Activated CD8-positive, alpha-beta memory T cell treated with anti-CD3 and anti-CD28 coated beads, Interleukin-2, amount 10 ng/mL, durations not matched to agents 7 days and 5 days (primary cell): ENCODE measurements around the gene ADAP1. TPM values are rescaled to one million over a fixed set of nuclear protein-coding genes. Genes with fewer than 3 reads are reported as not detected.
"Not testable (repeated sequence)": the region's sequence is repeated elsewhere in the genome, so short reads cannot be mapped to it uniquely, and the experiment has no call there.

Experiments
- ATAC-seq: fragments of 150-1000 bp; cut with Tn5 transposase; one replicate; pipeline ENCODE4 v1.10.0; 2021; ENCODE audit warnings: moderate library complexity
- CTCF ChIA-PET: fragments of 350-600 bp; sonication (Branson Sonifier 250); formaldehyde crosslinking; loops from one replicate; lab custom pipeline; 2021; ENCODE audit warnings: antibody characterized with exemption; lab: Charles Lee
- DNase-seq: peaks from one replicate; pipeline ENCODE4 v3.0.0-alpha.2; 2020
- H3K27ac Mint-ChIP-seq: one replicate; pipeline ENCODE4 v1.8.0; 2021; ENCODE audit warnings: mild to moderate bottlenecking, mixed read lengths
- H3K27me3 Mint-ChIP-seq: one replicate; pipeline ENCODE4 v1.8.0; 2021; ENCODE audit warnings: mixed read lengths
- H3K36me3 Mint-ChIP-seq: one replicate; pipeline ENCODE4 v1.8.0; 2021; ENCODE audit warnings: mild to moderate bottlenecking, mixed read lengths
- H3K4me1 Mint-ChIP-seq: one replicate; pipeline ENCODE4 v1.8.0; 2021; ENCODE audit warnings: mixed read lengths
- H3K4me3 Mint-ChIP-seq: one replicate; pipeline ENCODE4 v1.8.0; 2021; ENCODE audit warnings: mild to moderate bottlenecking, moderate library complexity, mixed read lengths
- H3K9me3 Mint-ChIP-seq: one replicate; pipeline ENCODE4 v1.8.0; 2022; ENCODE audit warnings: low read depth, mixed read lengths
- total RNA-seq, 2 experiments: library from RNA; stranded (reverse); gene quantifications; one replicate each; pipeline ENCODE4 v1.2.3, GENCODE V29; 2021

ADAP1 gene
- total RNA-seq, 2 experiments from 2014 or later, result 12.4 to 30.8 TPM

DNA sequence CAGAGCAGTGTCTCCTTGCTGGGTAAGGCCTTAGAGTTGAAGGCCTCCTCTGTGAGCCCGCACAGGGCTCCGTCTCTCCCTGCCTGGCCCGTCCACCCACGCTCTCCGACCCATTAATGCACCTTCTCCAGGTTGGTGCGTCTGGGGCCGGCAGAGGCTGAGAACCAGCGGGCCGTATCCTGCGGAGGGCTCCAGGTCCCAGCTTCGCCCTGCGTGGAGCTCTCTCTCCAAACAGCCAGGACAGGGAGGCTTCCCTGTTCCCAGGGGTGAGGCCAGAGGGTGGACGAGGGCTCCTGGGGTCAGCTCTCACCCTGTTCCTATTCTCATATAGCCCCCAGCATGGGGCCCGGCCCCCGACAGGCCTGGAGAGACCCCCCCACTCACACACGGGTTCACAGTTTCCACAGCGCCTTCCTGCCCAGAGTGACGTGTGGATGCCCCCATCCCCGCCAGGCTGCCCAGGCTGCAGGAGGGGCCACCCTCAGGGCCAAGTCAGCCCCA, 43.5 kb downstream of the ADAP1 start:
- no peak overlapping the region for H3K4me3 Mint-ChIP-seq
- DNase-seq, result no peak
- no peaks in the 10 kb centered on the region for H3K9me3 Mint-ChIP-seq
- CTCF ChIA-PET, result interaction anchor here (1.2 to 1.4 kb wide), 4 partner anchors 43 to 82 kb away, joined by 3 to 4 read pairs (median 4); no protein-coding TSS in a partner anchor
- no peak overlapping the region for H3K27ac Mint-ChIP-seq
- no peaks in the 10 kb centered on the region for H3K4me1 Mint-ChIP-seq
- no peaks in the 10 kb centered on the region for H3K36me3 Mint-ChIP-seq
- ATAC-seq, result no peak
- H3K27me3 Mint-ChIP-seq, result peaks cover 6% of the 10 kb centered on the region

DNA sequence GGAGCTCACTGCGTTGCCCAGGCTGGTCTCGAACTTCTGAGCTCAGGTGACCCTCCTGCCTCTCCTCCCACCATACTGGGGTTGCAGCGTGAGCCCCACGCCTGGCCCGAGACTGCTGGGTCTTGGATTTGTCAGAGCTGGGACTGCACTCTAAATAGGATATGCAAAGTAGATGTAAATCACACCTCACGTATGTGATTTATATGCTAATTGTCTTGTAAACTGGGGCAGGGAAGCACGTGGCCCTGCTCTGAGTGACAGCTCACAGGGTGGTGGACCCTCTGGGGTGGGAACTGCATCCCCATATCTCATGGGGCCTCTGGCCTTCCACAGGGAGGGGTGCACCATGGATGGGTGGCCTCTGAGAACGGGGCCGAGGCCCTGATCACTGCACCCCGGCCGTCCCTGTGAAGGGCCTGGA, 44.0 kb downstream of the ADAP1 start:
- H3K27ac Mint-ChIP-seq, result no peak overlapping the region
- CTCF ChIA-PET, result interaction anchor here (0.8 to 1.6 kb wide), 5 partner anchors 13 to 82 kb away, joined by 3 to 7 read pairs (median 3); no protein-coding TSS in a partner anchor
- H3K9me3 Mint-ChIP-seq, result no peaks in the 10 kb centered on the region
- ATAC-seq, result no peak
- no peak overlapping the region for H3K4me3 Mint-ChIP-seq
- no peaks in the 10 kb centered on the region for H3K4me1 Mint-ChIP-seq
- H3K27me3 Mint-ChIP-seq, result peaks cover 6% of the 10 kb centered on the region
- H3K36me3 Mint-ChIP-seq, result no peaks in the 10 kb centered on the region
- DNase-seq, result no peak

DNA sequence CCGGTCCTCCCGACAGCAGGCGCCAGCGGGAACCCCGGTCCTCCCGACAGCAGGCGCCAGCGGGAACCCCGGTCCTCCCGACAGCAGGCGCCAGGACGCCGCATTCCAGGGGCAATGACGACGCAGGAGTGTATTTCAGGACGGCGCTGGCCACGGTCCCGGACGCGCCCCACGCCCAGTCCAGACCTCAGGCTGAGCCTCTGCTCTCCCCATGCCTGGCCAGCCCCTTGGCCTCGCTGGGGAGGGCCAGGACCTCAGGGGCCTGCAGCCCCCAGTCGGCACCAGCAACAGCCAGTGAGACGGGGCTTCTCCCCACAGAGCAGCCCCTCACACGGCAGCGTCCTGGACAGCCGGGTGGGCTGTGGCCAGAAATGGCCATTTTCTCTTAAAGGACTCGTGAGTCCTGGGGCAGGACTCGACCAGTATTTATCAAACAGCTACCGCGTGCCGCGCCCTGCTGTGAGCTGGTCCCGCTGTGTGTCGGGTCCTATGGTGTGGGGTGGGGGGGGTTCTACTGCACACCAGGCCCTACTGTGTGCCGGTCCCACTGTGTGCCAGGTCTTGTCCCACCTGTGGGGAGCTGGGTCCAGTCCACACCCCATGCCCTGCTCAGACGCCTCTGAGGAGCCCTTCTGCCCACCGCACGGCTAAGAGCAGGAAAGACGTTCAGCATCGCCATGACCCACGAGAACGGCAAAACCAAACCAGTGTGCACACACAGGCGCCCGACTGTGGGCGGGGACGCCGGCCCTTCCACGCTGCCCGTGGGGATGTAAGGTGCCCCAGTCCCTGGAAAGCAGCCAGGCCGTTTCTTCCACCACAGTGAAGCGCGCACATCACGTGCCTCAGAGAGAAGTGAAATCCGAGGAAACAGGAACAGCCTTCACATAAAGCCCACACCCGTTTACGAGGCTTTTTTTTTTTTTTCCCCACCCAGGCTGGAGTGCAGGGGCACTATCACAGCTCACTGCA, 44.8 kb downstream of the ADAP1 start:
- peaks cover 6% of the 10 kb centered on the region for H3K27me3 Mint-ChIP-seq
- DNase-seq (no peak), ATAC-seq (no peak)
- no peaks in the 10 kb centered on the region for H3K36me3 Mint-ChIP-seq
- CTCF ChIA-PET, result interaction anchor here (0.8 to 2.4 kb wide), 7 partner anchors 13 to 83 kb away, joined by 3 to 7 read pairs (median 4); no protein-coding TSS in a partner anchor
- no peak overlapping the region for H3K4me3 Mint-ChIP-seq
- no peak overlapping the region for H3K27ac Mint-ChIP-seq
- no peaks in the 10 kb centered on the region for H3K4me1 Mint-ChIP-seq
- H3K9me3 Mint-ChIP-seq, result no peaks in the 10 kb centered on the region

DNA sequence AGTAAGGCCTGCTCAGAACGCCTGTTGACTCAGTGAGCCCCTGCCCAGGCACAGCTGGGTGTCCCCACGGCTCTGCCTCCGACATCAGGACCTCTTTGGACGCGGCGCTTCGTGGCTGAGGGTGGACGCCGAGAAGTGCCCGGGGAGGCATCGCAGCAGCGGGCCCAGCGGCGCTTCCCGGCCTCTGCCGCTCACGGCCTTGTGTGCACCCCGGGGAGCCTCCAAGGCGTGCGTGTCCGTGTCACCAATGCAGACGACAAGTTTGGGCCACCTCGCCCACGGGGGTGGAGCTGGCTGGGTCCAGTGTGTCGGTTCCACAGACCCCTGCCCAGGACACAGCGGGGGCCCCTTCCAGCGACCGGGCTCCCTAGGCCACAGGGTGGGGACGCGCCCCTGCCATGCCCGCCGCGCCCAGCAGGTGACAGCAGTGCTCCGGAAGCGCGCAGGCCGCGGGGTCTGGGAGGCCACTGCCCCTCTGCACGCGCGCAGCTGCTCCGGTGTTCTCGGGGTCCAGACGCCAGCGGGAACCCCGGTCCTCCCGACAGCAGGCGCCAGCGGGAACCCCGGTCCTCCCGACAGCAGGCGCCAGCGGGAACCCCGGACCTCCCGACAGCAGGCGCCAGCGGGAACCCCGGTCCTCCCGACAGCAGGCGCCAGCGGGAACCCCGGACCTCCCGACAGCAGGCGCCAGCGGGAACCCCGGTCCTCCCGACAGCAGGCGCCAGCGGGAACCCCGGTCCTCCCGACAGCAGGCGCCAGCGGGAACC, 45.7 kb downstream of the ADAP1 start:
- not testable (repeated sequence) for H3K4me3 Mint-ChIP-seq, H3K27ac Mint-ChIP-seq, H3K36me3 Mint-ChIP-seq, H3K4me1 Mint-ChIP-seq, H3K27me3 Mint-ChIP-seq, H3K9me3 Mint-ChIP-seq
- DNase-seq (peak; percentile 61), ATAC-seq (peak; percentile 74)
- CTCF ChIA-PET, result interaction anchor here (0.9 to 2.4 kb wide), 7 partner anchors 14 to 84 kb away, joined by 3 to 7 read pairs (median 5); no protein-coding TSS in a partner anchor

DNA sequence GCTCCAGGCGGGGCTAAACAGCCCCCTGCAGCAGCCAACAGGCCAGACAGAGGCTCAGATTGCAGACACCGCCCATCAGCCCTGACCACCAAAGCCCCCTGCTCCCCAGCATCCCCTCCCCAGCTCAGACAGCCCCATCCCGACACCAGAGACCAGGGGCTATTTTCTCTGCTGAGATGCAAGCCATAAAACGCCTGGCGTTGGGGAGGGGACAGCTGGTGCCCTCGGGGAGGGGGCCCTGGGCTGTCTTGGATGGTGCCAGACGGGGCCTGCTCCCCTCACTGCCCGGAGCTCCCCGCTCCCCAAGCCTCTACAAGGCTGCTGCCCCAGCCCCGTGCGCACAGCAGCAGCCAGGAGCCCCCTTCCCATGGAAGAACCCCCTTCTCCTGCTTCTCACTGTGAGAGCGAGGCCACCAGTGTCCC, 46.3 kb downstream of the ADAP1 start:
- no peaks in the 10 kb centered on the region for H3K4me1 Mint-ChIP-seq
- H3K27me3 Mint-ChIP-seq, result peaks cover 6% of the 10 kb centered on the region
- ATAC-seq, result peak; percentile 4
- no peaks in the 10 kb centered on the region for H3K9me3 Mint-ChIP-seq
- CTCF ChIA-PET, result interaction anchor here (0.6 to 2.4 kb wide), 9 partner anchors 15 to 85 kb away, joined by 3 to 5 read pairs (median 4); no protein-coding TSS in a partner anchor
- no peaks in the 10 kb centered on the region for H3K36me3 Mint-ChIP-seq
- H3K4me3 Mint-ChIP-seq, result no peak overlapping the region
- no peak for DNase-seq
- H3K27ac Mint-ChIP-seq, result no peak overlapping the region

DNA sequence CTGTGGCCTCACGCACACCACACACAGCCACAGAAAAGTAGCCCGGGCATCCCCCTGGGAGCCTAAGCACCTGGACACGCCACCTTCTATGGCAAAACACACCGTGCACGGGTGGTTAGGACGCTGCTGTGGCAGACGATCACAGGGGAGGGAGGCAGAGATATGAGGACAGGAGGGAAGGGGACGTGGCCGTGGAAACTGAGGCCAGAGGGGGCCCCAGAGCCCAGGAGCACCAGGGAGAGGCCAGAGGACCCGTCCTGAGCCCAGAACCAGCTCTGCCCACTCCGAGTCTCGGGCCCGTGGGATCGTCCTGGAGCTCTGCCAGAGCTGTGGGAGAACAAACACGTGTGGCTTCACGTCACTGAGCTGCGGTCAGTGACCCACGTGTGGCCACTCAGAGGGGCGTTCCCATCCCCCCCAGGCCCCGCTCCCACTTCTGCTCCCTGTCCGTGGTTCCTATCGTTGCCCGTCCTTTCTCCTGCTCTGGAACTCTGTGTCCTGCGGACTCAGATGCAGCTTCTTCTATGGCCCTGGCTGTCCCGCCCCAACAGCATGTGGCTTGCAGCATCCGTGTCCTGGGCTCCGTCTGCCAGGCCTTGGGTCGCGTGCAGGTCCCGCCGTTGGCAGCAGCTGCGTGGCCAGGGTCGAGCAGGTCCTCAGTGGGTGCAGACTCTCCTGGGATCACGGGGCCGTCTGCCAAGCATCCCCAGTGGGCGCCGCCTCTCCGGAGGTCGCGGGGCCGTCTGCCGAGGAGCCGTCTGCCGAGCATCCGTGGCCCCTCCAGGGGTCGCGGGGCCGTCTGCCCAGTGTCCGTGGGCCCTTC, 47.1 kb downstream of the ADAP1 start:
- peaks cover 6% of the 10 kb centered on the region for H3K27me3 Mint-ChIP-seq
- peak; percentile 55 for DNase-seq
- no peak overlapping the region for H3K27ac Mint-ChIP-seq
- H3K9me3 Mint-ChIP-seq, result no peaks in the 10 kb centered on the region
- H3K36me3 Mint-ChIP-seq, result no peaks in the 10 kb centered on the region
- ATAC-seq, result peak; percentile 24
- H3K4me1 Mint-ChIP-seq, result no peaks in the 10 kb centered on the region
- H3K4me3 Mint-ChIP-seq, result no peak overlapping the region
- CTCF ChIA-PET, result interaction anchor here (0.6 to 2.4 kb wide), 10 partner anchors 16 to 86 kb away, joined by 3 to 5 read pairs (median 3); no protein-coding TSS in a partner anchor

DNA sequence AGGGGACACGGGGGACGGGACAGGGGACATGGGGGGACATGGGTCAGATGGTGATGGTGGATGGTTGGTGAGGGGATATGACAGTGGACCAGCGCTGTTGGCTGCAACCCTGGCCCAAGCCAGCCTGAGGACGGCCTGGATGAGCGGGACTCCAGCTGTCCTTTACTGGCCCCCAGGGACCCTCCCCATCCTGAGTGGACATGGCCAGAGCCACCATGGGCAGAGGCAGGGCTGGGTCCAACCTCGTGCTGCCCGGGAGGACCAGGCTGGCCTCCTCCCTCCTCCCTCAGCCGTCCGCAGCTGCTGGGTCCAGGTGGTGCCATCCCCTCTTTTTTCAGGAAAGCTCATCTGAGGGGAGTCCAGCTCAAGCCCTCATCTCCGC, 47.7 kb downstream of the ADAP1 start:
- H3K27me3 Mint-ChIP-seq, result peaks cover 6% of the 10 kb centered on the region
- DNase-seq (no peak), ATAC-seq (peak; percentile 24)
- no peaks in the 10 kb centered on the region for H3K36me3 Mint-ChIP-seq
- no peaks in the 10 kb centered on the region for H3K9me3 Mint-ChIP-seq
- CTCF ChIA-PET, result interaction anchor here (0.8 to 1.5 kb wide), 6 partner anchors 16 to 86 kb away, joined by 3 to 5 read pairs (median 3); no protein-coding TSS in a partner anchor
- H3K4me3 Mint-ChIP-seq, result no peak overlapping the region
- H3K4me1 Mint-ChIP-seq, result no peaks in the 10 kb centered on the region
- no peak overlapping the region for H3K27ac Mint-ChIP-seq

DNA sequence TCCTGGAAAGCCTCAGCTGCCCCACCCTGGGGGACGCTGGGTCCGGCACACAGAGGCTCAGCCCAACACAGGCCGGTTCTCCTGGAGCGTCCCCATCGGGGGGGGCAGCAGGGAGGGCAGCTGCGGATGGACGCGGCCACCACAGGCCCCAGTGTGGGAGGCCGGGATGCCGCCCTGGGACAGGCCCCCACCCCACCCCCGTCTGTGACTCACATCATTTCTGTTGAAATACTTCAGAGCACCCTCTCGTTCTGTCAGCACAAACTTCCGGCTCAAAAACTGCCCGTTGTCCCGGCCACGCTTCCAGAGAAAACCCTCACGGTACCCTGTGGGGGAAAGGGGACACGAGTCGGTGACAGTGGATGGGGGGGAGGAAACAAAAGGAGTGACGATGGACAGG, 49.6 kb downstream of the ADAP1 start:
- CTCF ChIA-PET, result no interaction called here
- Mint-ChIP-seq H3K9me3 (no peaks in the 10 kb centered on the region), H3K27ac (no peak overlapping the region), H3K27me3 (peaks cover 2% of the 10 kb centered on the region), H3K4me3 (no peak overlapping the region), H3K4me1 (no peaks in the 10 kb centered on the region), H3K36me3 (no peaks in the 10 kb centered on the region)
- ATAC-seq (no peak), DNase-seq (no peak)

DNA sequence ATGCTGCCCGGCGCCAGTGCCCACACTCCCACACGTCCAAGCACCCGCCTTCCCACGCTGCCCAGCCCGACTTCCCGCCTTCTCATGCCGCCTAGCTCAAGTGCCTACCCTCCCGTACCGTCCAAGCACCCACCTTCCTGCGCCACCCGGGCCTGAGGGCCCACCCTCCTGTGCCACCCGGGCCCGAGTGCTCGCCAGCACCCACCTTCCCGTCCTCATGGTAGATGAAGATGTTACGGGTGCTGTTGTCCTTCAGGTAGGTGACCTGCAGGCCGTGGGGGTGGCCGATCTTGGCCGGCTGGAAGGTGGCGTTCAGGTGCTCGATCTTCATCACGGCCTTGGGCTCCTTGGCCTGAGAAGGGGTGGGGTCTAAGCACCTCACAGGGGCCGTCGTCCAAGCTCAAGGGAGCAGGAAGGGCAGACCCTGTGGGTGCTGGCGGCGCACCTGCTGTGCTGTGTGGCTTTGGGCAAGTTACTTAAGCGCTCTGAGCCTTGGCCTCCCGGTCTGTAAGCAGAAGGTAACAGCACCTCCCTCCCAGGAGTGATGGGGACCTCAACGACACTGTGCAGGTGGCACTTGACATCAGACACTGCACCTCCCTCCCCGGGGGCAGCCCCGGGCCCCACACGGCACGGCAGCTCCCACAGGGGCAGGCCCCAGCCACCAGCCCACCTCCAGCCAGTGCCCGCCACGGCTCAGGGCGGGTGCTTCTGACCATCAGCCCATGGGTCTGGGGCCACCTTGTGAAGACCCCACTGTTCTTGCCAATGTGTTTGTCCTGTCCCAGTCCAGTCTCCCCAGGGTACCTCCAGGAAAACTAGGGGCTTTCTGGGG, 50.3 kb downstream of the ADAP1 start:
- Mint-ChIP-seq H3K36me3 (no peaks in the 10 kb centered on the region), H3K4me1 (no peaks in the 10 kb centered on the region)

DNA sequence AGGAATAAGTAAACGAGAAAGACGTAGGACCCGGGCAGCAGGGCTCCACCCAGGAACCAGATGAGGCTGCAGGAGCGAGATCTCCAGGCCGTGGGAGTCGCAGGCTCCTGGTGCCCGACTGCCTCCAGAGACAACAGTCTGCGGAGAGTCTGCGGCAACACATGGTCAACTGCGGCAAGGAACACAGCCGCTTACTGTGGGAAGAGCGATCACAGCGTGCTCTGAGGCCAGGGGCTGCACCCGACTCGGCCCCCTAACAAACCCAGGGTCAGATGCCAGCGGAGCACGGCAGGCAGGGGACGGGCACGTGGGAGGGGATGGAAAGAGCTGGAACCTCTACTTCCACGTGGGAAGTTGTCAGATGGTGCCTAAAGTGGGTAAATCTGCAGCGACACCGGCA, 51.5 kb downstream of the ADAP1 start:
- DNase-seq (no peak), ATAC-seq (no peak)
- Mint-ChIP-seq H3K4me1 (no peaks in the 10 kb centered on the region), H3K9me3 (no peaks in the 10 kb centered on the region), H3K4me3 (no peak overlapping the region), H3K27ac (no peak overlapping the region), H3K36me3 (no peaks in the 10 kb centered on the region), H3K27me3 (no peaks in the 10 kb centered on the region)
- CTCF ChIA-PET, result no interaction called here

More for the DNA sequence above, 50.3 kb downstream of the ADAP1 start:
- CTCF ChIA-PET, result no interaction called here
- ATAC-seq (no peak), DNase-seq (no peak)
- Mint-ChIP-seq H3K27me3 (no peaks in the 10 kb centered on the region), H3K9me3 (no peaks in the 10 kb centered on the region), H3K27ac (no peak overlapping the region), H3K4me3 (no peak overlapping the region)

DNA sequence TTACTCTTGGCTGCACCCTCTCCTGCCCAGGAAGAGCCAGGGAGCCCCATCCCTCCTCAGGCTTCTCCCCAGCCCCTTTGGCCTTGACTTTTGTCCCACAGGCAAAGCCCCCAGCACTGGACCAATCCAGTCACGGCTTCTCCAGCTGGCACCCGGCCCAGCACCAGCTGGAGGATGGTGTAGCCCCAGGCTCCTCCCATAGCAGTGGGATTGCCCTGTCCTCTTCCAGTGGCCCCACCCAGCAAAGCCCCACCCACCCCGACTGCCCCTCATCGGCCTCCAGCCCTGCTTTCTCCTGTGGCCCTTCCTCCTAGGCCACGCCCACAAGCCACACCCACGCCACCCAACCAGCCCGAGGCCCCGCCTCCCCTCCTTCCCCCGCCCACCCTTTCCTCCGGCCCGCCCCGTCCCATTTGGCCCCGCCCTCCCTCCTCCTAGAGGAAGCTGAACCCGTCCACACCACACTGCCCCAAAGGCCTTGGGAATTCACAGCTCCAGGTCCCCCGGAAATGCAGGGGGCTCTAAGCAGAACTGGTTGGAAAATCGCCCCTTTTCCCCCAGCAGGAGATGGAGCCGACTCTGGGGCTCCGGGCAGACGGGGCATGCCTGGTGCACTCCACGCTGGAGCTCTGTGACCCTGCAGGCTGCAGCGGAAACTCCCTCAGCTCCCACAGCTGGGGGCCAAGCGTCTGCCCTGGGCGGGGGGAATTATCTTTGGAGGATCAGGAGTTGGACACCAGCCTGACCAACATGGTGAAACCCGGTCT, 52.9 kb downstream of the ADAP1 start:
- DNase-seq (peak; percentile 66), ATAC-seq (peak; percentile 51)
- Mint-ChIP-seq H3K27ac (no peak overlapping the region), H3K36me3 (no peaks in the 10 kb centered on the region), H3K4me1 (no peaks in the 10 kb centered on the region), H3K4me3 (no peak overlapping the region), H3K27me3 (no peaks in the 10 kb centered on the region), H3K9me3 (no peaks in the 10 kb centered on the region)
- CTCF ChIA-PET, result interaction anchor here (0.9 kb wide), 1 partner anchor 580 kb away, joined by 3 read pairs; no protein-coding TSS in a partner anchor
